SU-DHL-6 (cell line): ENCODE results near the gene FCAMR.

Experiments used
- H2AFZ ChIP-seq: fragments of 200-600 bp; sonication (generic); 2 replicates; pipeline ENCODE4 v1.6.1; 2014; ENCODE audit warnings: low read depth, mild to moderate bottlenecking, moderate library complexity, mixed read lengths, antibody characterized with exemption, low read length; ENCODE audit not compliant: severe bottlenecking
- H3F3A ChIP-seq: fragments of 200-600 bp; shearing (Covaris generic); 2 replicates; pipeline ENCODE4 v1.6.0; 2016; ENCODE audit warnings: antibody characterized with exemption, mild to moderate bottlenecking; ENCODE audit not compliant: insufficient read depth
- H3K27ac ChIP-seq: fragments of 200-600 bp; sonication (generic); 2 replicates; pipeline ENCODE4 v1.5.1; 2016; ENCODE audit warnings: low read depth, mild to moderate bottlenecking, low read length, moderate library complexity, mixed read lengths
- H3K27me3 ChIP-seq: fragments of 200-600 bp; sonication (generic), shearing (Covaris generic); 2 replicates; pipeline ENCODE4 v1.6.0; 2014; ENCODE audit warnings: mild to moderate bottlenecking, low read length
- H3K36me3 ChIP-seq: fragments of 200-600 bp; sonication (generic); 2 replicates; pipeline ENCODE4 v1.6.1; 2014; ENCODE audit warnings: mild to moderate bottlenecking, low read length, mixed read lengths
- H3K4me2 ChIP-seq: fragments of 300-600, 200-600 bp; shearing (Covaris generic), sonication (generic); 2 replicates; pipeline ENCODE4 v1.6.0; 2014; ENCODE audit warnings: low read length, low read depth, mild to moderate bottlenecking; ENCODE audit not compliant: poor library complexity, severe bottlenecking
- H3K4me3 ChIP-seq: fragments of 200-600 bp; sonication (generic); 2 replicates; pipeline ENCODE4 v1.5.1; 2014; ENCODE audit warnings: antibody characterized with exemption, low read length, mild to moderate bottlenecking, mixed read lengths; ENCODE audit not compliant: insufficient read depth, poor library complexity, severe bottlenecking
- H3K79me2 ChIP-seq: fragments of 200-600 bp; sonication (generic); 2 replicates; pipeline ENCODE4 v1.6.1; 2014; ENCODE audit warnings: mild to moderate bottlenecking, low read length, moderate library complexity; ENCODE audit not compliant: insufficient read depth
- H3K9ac ChIP-seq: fragments of 200-600 bp; sonication (generic); 2 replicates; pipeline ENCODE4 v1.7.0; 2014; ENCODE audit warnings: mild to moderate bottlenecking, low read length
- H3K9me2 ChIP-seq: fragments of 200-600 bp; sonication (generic); replicated peaks from 2 replicates; pipeline ENCODE4 v1.6.1; 2014; ENCODE audit warnings: low read length; ENCODE audit not compliant: insufficient read depth
- H3K9me3 ChIP-seq: fragments of 200-600 bp; sonication (generic); 2 replicates; pipeline ENCODE4 v1.6.1; 2014; ENCODE audit warnings: low read length, mixed read lengths; ENCODE audit not compliant: insufficient read depth
- H4K20me1 ChIP-seq: fragments of 200-600 bp; sonication (generic); 2 replicates; pipeline ENCODE4 v1.6.1; 2014; ENCODE audit warnings: low read depth, mild to moderate bottlenecking, antibody characterized with exemption, low read length, moderate library complexity, mixed read lengths
- CTCF ChIP-seq: fragments of 200-600 bp; sonication (generic); IDR thresholded peaks from one replicate; pipeline ENCODE4 v1.5.1; 2017; ENCODE audit warnings: antibody characterized with exemption, mild to moderate bottlenecking, low read length, moderate library complexity; ENCODE audit not compliant: insufficient read depth, poor library complexity, severe bottlenecking
- EZH2phosphoT487 ChIP-seq: fragments of 200-600 bp; sonication (generic), shearing (Covaris generic); conservative IDR thresholded peaks from 2 replicates; pipeline ENCODE4 v1.6.1; 2018; ENCODE audit warnings: mild to moderate bottlenecking, antibody characterized with exemption, low read length, moderate library complexity, mixed read lengths

FCAMR gene

GRCh38 chr1:207009945-207010344 lies 39.7 kb upstream of the FCAMR start:
- no peak overlapping the region for H3K9ac ChIP-seq
- H3K9me2 ChIP-seq, result no peaks in the 10 kb centered on the region
- no peaks in the 10 kb centered on the region for H3K36me3 ChIP-seq
- H2AFZ ChIP-seq, result no peak overlapping the region
- H3K9me3 ChIP-seq, result no peaks in the 10 kb centered on the region
- H3K27ac ChIP-seq, result no peak overlapping the region
- H3F3A ChIP-seq, result no peaks in the 10 kb centered on the region
- no peak overlapping the region for H3K4me2 ChIP-seq
- H4K20me1 ChIP-seq, result no peaks in the 10 kb centered on the region
- H3K4me3 ChIP-seq, result no peak overlapping the region
- no peaks in the 10 kb centered on the region for H3K79me2 ChIP-seq
- H3K27me3 ChIP-seq, result no peaks in the 10 kb centered on the region
- no peak for TF ChIP-seq EZH2phosphoT487

- Histone ChIP-seq H3K9me2 (no peaks in the 10 kb centered on the region), H3K27me3 (no peaks in the 10 kb centered on the region), H3K9me3 (no peaks in the 10 kb centered on the region), H3K4me2 (no peak overlapping the region), H4K20me1 (no peaks in the 10 kb centered on the region), H3K36me3 (no peaks in the 10 kb centered on the region), H3K27ac (no peak overlapping the region), H2AFZ (no peak overlapping the region), H3F3A (no peaks in the 10 kb centered on the region), H3K4me3 (no peak overlapping the region), H3K9ac (no peak overlapping the region), H3K79me2 (no peaks in the 10 kb centered on the region)
- TF ChIP-seq CTCF (no peak), EZH2phosphoT487 (no peak)
Measured at GRCh38 chr1:207009182-207009850, 39.1 kb upstream of the FCAMR start.

DNA sequence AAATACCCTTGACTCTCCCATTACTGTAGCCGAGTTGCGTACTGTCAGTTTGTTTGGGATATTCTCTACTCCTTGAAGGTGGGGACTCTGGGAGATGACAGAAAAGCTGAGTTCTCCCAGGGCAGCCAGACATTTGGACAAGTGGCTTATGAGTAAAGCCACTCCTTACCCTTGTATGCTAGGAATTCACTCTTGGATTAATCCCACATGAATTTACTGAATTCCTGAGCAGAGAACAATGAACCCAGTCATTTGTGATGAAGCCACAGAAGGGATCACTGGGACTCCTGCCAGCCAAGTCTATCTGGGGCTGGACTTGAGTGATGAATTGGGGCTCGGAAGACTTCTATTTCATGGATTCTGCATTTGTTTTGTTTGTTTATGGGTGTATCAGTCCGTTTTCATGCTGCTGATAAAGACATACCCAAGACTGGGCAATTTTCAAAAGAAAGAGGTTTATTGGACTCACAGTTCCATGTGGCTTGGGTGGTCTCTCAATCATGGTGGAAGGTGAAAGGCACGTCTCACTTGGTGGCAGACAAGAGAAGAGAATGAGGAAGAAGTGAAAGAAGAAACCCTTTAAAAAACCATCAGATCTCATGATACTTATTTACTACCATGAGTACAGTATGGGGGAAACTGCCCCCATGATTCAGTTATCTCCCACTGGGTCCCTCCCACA lies 37.2 kb upstream of the FCAMR start:
- Histone ChIP-seq H3K9ac (no peak overlapping the region), H3K9me3 (no peaks in the 10 kb centered on the region), H3K4me3 (no peak overlapping the region), H2AFZ (no peak overlapping the region), H3K9me2 (no peaks in the 10 kb centered on the region), H3K4me2 (no peak overlapping the region), H4K20me1 (no peaks in the 10 kb centered on the region), H3K27me3 (no peaks in the 10 kb centered on the region), H3K79me2 (no peaks in the 10 kb centered on the region), H3K36me3 (no peaks in the 10 kb centered on the region), H3K27ac (no peak overlapping the region), H3F3A (no peaks in the 10 kb centered on the region)
- TF ChIP-seq EZH2phosphoT487 (no peak), CTCF (no peak)

DNA sequence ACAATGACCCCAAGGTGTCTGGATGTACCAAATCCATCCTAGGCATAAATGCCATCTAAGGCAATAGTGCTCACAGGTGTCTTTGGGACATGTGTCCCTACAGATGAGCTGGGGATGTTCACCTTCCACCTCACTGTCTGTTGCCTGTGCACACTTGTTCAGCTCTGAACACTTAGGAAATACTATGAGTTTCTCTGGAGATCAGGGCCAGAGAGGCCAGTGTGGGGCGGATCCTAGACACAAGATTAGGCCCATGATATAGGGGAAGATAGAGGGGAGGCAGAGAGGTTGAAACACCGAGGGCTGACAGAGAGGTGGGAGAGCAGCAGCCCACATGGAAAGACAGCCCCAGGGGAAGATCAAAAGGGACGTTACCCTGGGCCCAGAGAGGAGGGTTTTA lies 36.7 kb upstream of the FCAMR start:
- no peaks in the 10 kb centered on the region for H3K36me3 ChIP-seq
- H3K4me2 ChIP-seq, result no peak overlapping the region
- H3K27me3 ChIP-seq, result no peaks in the 10 kb centered on the region
- H3K27ac ChIP-seq, result no peak overlapping the region
- H4K20me1 ChIP-seq, result no peaks in the 10 kb centered on the region
- TF ChIP-seq EZH2phosphoT487 (no peak), CTCF (no peak)
- no peak overlapping the region for H2AFZ ChIP-seq
- no peak overlapping the region for H3K9ac ChIP-seq
- no peaks in the 10 kb centered on the region for H3K9me2 ChIP-seq
- no peaks in the 10 kb centered on the region for H3F3A ChIP-seq
- H3K79me2 ChIP-seq, result no peaks in the 10 kb centered on the region
- H3K9me3 ChIP-seq, result no peaks in the 10 kb centered on the region
- no peak overlapping the region for H3K4me3 ChIP-seq
